NCI-H345 (cell line): ENCODE data around the gene ACAD10.
"Not testable (repeated sequence)": the region's sequence is repeated elsewhere in the genome, so short reads cannot be mapped to it uniquely, and the experiment has no call there.

Experiments
- DNase-seq: peaks from one replicate; lab custom pipeline; 2025; lab: John Stamatoyannopoulos, UW

The ACAD10 gene

DNA sequence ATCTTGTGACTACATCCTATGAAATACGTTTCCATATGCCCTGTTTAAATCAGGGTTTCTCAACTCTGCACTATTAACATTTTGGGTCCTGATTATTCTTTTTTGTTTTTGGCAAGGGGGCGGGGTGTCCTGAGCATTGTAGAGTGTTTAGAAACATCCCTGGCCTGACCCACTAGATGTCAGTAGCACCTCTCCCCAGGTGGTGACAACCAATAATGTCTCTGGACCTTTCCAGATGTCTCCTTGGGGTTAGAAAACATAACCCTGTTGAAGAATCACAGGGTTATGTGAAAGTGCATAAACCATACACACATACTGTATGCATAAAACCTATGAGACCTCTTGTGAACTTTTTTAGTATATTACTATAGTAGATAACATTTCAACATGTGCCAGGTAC is 1.4 kb downstream of the ACAD10 start:
- no peak for DNase-seq

DNA sequence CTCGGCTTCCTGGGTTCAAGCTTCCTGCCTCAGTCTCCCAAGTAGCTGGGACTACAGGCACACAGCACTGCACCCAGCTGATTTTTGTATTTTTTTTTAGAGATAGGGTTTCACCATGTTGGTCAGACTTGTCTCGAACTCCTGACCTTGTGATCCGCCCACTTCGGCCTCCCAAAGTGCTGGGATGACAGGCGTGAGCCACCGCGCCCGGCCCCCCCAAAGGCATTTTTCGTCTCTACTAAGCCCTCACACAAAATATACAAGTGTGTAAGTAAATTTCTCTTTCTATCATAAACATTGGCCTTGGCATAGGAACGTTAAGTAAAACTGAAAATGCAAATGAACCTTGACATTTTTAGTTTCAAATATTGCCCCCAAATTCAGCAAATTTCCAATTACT is 2.1 kb downstream of the ACAD10 start:
- no peak for DNase-seq

DNA sequence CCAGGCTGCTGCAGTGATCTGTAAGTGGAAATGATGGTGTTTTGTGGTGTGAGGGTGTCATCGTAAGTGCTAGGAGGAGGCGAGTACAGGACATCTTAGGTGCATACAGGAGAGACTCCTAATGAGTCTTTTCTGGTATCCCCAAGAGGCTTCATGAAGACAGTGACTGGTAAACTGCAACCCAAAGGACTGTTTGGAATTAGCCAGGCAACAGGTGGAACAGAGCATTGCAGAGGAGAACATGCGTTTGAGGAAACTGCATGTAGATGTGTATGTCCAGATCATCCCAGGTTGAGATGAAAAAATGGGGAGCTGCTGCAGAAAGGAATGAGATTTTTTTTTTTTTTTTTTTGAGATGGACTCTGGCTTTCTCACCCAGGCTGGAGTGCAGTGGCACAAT is 5.4 kb downstream of the ACAD10 start:
- no peak for DNase-seq

DNA sequence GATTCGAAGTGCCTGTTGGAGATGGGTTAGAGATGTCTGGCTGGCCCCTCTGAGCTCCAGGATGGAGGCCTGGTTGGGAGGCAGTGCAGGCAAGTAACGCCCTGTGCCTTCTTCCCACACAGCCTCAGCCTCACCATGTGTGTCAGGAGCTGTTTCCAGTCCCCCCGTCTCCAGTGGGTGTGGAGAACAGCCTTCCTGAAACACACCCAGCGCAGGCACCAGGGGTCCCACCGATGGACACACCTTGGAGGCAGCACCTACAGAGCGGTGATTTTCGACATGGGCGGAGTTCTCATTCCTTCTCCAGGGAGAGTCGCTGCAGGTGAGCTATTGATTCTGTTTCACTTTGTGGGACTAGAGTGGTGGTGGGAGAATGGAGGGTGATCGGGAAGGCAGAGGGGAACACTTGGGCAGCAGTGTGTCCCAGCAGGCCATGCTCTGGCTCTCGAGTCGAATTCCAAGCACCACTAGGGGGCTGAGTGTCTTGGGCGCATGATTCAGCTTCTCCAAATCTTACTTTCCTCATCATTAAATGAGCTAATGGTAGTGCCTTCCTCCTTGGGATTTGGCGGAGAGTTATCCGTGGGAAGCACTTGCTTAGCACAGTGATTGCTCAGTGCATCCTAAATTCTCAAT is 6.8 kb downstream of the ACAD10 start:
- no peak for DNase-seq

- no peak for DNase-seq
These were observed 8.0 kb downstream of the ACAD10 start for GRCh38 chr12:111693818-111694217.

DNA sequence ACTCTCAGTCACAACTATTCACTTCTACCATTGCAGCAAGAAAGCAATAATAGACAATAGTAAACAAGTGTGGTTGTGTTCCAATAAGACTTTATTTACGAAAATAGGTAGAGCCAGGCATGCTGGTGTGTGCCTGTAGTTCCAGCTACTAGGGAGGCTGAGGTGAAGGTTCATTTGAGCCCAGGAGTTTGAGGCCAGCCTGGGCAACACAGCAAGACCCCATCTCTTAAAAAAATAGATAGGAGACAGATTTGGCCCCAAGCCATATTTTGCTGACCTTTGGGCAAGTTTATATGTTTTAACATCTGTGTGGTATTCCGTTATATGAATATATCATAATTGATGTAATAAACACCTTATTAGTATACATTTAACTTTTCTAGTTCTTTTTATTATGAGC is 14.1 kb downstream of the ACAD10 start:
- no peak for DNase-seq

- DNase-seq, result no peak
These were observed 19.8 kb downstream of the ACAD10 start for GRCh38 chr12:111705672-111706071.

DNA sequence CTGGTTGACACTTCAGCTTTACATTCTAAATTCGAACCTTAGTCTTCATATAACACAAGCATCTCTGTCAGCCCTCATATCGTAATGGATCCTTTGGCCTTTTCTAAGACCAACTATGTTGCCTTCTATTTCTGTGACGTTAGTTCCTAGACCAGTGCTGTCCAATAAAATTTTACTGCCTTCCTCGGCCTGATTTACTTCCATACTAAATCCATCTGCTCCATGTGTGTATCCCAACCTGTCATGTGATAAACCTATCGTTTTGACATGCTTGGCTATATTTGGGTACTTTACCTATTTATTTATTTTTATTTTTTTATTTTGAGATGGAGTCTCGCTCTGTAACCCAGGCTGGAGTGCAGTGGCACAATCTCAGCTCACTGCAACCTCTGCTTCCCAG is 20.3 kb downstream of the ACAD10 start:
- DNase-seq, result no peak

DNA sequence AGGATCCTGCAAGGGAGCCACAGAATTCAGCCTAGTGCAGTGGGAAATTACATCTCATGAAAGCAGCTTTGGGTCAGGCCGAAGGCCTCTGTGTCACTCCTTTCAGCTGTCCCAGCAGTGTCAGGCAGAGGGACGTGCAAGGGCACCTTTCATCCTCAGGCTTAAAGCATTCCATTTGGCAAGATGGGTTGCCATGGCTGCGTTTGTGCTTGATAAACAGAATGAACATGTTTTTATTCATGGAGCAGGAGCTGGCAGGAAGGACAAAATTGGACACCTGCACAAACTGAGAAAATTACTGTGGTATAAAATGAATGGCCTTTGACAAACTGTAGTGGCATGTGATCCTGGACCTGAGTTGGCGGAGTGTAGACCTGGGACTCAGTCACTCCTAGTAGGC is 29.4 kb downstream of the ACAD10 start:
- no peak for DNase-seq

GRCh38 chr12:111719316-111719715 is 33.5 kb downstream of the ACAD10 start:
- DNase-seq, result not testable (repeated sequence)

DNA sequence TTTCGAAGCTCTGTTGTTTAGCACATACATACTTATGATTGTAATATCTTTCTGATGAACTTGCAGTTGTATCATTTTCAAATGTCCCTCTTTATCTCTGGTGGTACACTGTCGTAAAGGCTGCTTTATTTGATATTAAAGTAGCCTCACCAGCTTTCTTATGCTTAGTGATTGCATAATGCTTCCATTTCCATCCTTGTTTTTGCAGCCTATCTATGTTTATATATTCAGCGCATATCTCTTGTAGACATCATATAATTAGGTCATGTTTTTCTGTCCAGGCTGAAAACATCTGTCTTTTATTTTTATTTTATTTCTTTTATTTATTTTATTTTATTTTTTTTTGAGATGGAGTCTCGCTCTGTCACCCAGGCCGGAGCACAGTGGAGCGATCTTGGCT is 34.6 kb downstream of the ACAD10 start:
- no peak for DNase-seq

GRCh38 chr12:111723646-111724360 is 38.0 kb downstream of the ACAD10 start:
- DNase-seq, result not testable (repeated sequence)

DNA sequence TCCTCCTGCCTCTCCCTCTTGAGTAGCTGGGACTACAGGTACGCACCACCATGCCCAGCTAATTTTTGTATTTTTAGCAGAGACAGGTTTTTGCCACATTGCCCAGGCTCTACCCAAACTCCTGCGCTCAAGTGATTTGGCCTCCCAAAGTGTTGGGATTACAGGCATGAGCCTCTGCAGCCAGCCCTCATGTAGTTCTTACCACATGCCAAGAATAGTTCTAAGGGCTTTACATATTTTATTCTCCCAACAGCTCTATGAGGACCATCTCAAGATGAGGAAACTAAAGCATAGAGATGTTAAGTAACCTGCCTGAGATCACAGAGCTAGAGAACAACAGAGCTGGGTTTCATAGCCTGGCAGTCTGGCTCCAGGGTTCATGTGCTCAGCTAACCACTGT is 42.9 kb downstream of the ACAD10 start:
- no peak for DNase-seq

GRCh38 chr12:111730420-111730819 is 44.6 kb downstream of the ACAD10 start:
- no peak for DNase-seq

DNA sequence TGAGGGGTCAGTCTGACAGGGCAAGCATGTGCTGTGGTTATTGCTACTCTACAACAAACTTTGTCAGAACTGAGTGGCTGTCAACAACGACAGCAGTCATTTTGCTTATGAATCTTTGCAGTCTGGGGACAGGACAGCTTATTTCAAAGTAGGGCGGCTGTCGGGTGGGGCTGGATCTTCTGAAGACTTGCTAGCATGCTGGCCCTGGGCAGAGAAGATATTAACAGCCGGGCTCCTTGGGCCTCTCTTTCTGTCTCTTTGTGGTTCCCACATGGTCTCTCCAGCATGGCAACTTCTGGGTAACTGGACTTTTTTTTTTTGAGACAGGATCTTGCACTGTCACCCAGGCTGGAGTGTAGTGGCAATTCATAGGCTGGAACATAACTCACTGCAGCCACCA is 46.9 kb downstream of the ACAD10 start:
- no peak for DNase-seq

DNA sequence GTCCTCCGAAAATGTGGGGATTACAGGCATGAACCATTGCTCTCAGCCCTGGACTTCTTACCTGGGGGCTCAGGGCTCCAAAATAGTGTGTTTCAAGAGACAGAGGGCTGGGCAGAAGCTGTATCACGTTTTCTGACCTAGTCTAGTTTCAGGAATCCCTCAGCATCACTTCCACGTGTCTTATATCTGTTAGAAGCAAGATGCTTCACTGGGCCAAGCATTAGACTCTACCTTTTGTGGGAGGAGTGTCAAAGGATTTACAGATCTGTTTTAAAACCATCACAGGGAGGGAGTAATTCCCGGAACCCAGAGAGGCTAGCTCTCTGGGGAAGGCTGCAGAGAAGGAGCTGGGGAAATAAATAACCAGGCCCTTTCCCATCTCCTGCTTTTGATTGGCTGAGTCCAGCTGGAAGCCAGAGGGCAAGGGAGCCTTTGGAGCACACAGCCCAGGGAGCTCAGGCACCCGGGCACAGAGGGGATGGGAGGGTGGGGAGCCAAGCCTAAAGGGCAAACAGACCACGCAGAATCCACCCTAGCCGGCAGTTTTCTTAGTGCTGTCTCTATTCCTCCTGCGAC is 47.6 kb downstream of the ACAD10 start:
- no peak for DNase-seq

GRCh38 chr12:111739524-111739923 is 53.7 kb downstream of the ACAD10 start:
- DNase-seq, result not testable (repeated sequence)

- DNase-seq, result no peak
These were observed 55.5 kb downstream of the ACAD10 start for GRCh38 chr12:111741235-111741812.

DNA sequence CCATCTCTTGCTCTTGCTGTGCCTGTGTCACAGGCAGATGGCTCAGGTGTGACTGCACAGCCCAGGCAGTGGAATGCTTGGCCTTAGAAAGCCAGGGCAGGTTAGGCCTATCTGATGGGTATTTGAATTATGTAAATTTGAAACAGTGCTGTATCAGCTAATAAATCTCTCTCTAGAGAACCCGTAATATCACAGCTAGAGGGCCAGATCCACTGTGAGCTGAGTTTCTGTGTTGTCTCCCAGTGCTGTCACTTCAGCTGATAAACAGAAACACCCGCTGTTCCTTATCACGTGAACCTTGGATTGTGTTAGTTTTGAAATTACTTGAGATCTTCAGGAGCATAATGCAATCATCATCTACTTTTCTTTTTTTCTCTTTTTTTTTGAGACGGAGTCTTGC is 59.4 kb downstream of the ACAD10 start:
- no peak for DNase-seq

DNA sequence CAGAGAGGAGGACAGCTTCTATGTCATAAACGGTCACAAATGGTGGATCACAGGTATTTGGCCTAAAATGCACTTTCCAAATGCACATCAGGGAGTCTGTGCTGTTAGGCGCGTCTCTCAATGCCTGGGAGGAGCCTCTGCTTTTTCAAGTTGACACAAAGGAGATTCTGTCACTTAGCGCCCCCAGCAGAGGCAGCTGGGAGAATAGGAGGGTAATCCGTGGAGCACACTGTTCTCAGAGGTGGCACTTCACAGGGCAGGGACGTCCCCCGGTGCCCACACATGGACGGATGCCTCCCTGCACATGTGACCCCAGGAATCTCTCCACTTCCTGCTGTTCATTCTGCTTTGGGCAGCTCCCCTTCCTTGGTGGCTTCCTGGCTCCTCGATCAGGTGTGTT is 61.5 kb downstream of the ACAD10 start:
- no peak for DNase-seq

DNA sequence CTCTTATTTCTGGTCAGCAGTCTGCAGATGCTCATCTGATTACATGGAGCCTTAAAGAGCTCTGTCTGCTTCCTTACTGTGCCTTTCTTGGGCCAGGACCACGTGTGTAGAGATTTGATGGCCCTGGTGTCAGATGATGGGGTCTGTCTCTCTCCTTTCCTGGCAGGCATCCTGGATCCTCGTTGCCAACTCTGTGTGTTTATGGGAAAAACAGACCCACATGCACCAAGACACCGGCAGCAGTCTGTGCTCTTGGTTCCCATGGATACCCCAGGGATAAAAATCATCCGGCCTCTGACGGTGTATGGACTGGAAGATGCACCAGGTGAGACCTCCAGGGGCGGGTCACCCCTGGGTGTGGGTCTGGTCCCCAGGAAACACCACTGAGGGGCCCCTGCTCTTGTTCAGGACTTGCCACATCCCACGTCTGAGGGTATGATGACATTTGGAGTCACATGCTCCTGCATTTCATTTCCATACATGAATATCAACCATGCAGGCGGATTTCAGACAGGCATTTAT is 62.4 kb downstream of the ACAD10 start:
- DNase-seq, result no peak

GRCh38 chr12:111748867-111749266 is 63.0 kb downstream of the ACAD10 start:
- no peak for DNase-seq

DNA sequence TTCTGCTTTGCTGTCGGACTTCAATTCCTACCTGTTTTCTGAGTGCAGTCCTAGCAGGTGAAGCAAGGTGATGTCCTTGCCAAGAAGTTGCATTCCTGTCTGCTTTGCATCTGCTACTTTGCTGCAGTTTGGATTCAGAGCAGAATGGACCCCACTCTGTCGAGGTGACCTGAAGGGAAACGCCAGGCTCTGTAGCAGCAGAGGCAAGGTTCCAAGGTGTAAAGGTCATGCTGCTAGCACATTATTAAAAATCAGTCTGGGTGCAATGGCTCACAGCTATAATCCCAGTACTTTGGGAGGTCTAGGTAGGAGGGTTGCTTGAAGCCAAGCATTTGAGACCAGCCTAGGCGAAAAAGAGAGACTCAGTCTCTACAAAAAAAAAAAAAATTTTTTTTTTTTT is 63.5 kb downstream of the ACAD10 start:
- no peak for DNase-seq
